Measurements from ENCODE around the gene NLRC5. TPM values are rescaled to one million over a fixed set of nuclear protein-coding genes. Genes with fewer than 3 reads are reported as not detected.
"Not testable (repeated sequence)": the region's sequence is repeated elsewhere in the genome, so short reads cannot be mapped to it uniquely, and the experiment has no call there.

Gene NLRC5
- total RNA-seq, 5 donors from 2014 or later (not counting 1 experiment from before 2014, with no cell fraction given): 390 to 711 (median 496) TPM

DNA sequence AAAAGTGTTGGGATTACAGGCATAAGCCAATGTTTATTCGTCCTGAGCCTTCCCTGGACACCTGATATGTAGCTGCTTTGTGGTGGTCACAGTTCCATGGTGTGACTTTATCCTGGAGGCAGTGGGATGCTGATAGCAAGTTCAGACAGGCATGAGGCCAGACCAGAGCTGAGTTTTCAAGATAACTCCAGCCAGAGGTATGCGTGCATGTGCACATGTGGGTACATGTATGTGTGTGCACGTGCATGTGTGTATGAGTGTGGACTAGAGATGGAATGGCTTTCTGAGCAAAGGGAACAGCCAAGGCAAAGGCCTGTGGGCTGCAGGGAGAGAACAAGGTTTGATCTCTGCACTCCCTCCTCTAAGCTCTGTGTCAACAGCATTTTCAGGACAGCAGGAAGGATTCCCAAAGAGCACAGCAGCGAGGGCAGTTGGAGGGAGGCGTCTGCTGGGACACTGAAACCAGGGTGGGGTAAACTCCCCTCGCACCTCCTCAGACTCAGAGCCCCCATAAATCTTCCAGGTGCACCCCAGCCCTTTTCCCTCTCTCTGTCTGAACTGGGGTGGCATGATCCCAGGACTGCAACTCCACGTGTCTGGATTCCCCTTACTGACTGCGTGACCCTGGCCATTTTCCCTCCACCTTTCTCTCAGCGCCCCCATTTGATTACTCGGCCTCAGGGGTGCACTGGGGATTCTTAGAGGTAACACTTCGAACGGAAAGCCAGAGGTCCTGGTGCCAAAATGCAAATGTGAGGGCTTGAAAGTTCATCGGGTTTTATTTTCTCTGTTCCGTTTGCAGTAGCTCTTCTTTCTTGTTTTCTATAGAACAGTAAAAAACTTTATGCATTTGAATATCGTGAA is 15.3 kb downstream of the NLRC5 start:
- H3K36me3 Mint-ChIP-seq: peaks cover 30% of the 10 kb centered on the region
- ATAC-seq (replicated peaks in 1 of 4): no peak
- POLR2A ChIA-PET: interaction anchor here in 1 of 2 donors (0.7 kb wide), 1 partner anchor 124 kb away, joined by 3 read pairs; no protein-coding TSS in a partner anchor
- CTCF ChIA-PET: interaction anchor here (0.6 to 0.7 kb wide), 4 partner anchors 22 to 130 kb away, joined by 3 to 5 read pairs (median 3); no protein-coding TSS in a partner anchor
- peak overlapping the region; percentile 87 to 93 for H3K27ac Mint-ChIP-seq
- H3K4me1 Mint-ChIP-seq: peaks cover 83 to 87% (median 84%) of the 10 kb centered on the region in 3 donors
- H3K4me3 Mint-ChIP-seq: peak overlapping the region; percentile 32 to 51 (median 47)
- no peak for DNase-seq
- Histone ChIP-seq H3K4me1 (ENCODE audit: control insufficient read depth in 1 of 2, extremely low read depth in 1 of 2, insufficient read depth in 2 of 2, low read length in 2 of 2) (peaks cover 8 to 79% of the 10 kb centered on the region in 2 experiments), H3K9me3 (no peaks in the 10 kb centered on the region), H3K36me3 (ENCODE audit: control insufficient read depth in 2 of 2, extremely low read depth in 1 of 2, insufficient read depth in 1 of 2, low read length in 1 of 2) (peaks cover 8 to 44% of the 10 kb centered on the region in 2 donors), H3K27me3 (replicated peaks in 1 of 2; ENCODE audit: control insufficient read depth in 2 of 2, extremely low read depth in 1 of 2, insufficient read depth in 2 of 2, low read length in 1 of 2) (no peaks in the 10 kb centered on the region), H3K27ac (ENCODE audit: low read length) (peak overlapping the region; percentile 64), H3K4me3 (ENCODE audit: control insufficient read depth in 1 of 2, extremely low read depth in 1 of 2, low read length in 1 of 2) (peak overlapping the region in 1 of 2 donors; percentile 3)
- 83% methylated on average over 3 of the region's 15 CpGs for WGBS (ENCODE audit: insufficient coverage)
- H3K27me3 Mint-ChIP-seq: no peaks in the 10 kb centered on the region
- no peaks in the 10 kb centered on the region for H3K9me3 Mint-ChIP-seq

DNA sequence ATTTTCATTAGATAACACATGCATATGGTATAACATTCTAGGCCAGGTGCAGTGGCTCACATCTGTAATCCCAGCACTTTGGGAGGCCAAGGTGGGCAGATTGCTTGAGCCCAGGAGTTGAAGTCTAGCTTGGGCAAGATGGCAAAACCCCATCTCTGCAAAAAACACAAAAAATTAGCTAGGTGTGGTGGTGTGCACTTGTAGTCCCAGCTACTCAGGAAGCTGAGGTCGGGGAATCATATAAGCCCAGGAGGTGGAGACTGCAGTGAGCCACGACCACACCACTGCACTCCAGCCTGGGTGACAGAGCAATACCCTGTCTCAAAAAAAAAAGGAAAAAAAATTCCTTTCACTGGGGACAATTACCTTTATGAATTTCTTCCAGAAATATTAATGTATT is 16.2 kb downstream of the NLRC5 start:
- no CpG with 5 or more reads among the region's 2 CpGs for WGBS (ENCODE audit: insufficient coverage)
- H3K27me3 Mint-ChIP-seq; H3K4me3 ChIP-seq (ENCODE audit: control insufficient read depth in 1 of 2, extremely low read depth in 1 of 2, low read length in 1 of 2); H3K9me3 ChIP-seq; POLR2A ChIA-PET; H3K27me3 ChIP-seq (replicated peaks in 1 of 2; ENCODE audit: control insufficient read depth in 2 of 2, extremely low read depth in 1 of 2, insufficient read depth in 2 of 2, low read length in 1 of 2); DNase-seq; H3K9me3 Mint-ChIP-seq: not testable (repeated sequence)
- Histone ChIP-seq H3K27ac (ENCODE audit: low read length) (peak overlapping the region; percentile 26), H3K4me1 (ENCODE audit: control insufficient read depth in 1 of 2, extremely low read depth in 1 of 2, insufficient read depth in 2 of 2, low read length in 2 of 2) (peaks cover 9 to 79% of the 10 kb centered on the region in 2 experiments), H3K36me3 (ENCODE audit: control insufficient read depth in 2 of 2, extremely low read depth in 1 of 2, insufficient read depth in 1 of 2, low read length in 1 of 2) (peaks cover 8 to 41% of the 10 kb centered on the region in 2 donors)
- CTCF ChIA-PET: interaction anchor here (0.6 to 0.7 kb wide), 3 partner anchors 21 to 647 kb away, joined by 3 read pairs; no protein-coding TSS in a partner anchor
- Mint-ChIP-seq H3K36me3 (peaks cover 36% of the 10 kb centered on the region), H3K27ac (peak overlapping the region; percentile 80 to 87), H3K4me3 (peak overlapping the region in 2 of 3 donors; percentile 13 to 51), H3K4me1 (peaks cover 83 to 85% (median 83%) of the 10 kb centered on the region in 3 donors)
- peak in 1 of 4 experiments; percentile 36 for ATAC-seq (replicated peaks in 1 of 4)

GRCh38 chr16:57007050-57007449 is 17.7 kb downstream of the NLRC5 start:
- peak overlapping the region; percentile 88 to 91 for H3K27ac Mint-ChIP-seq
- Histone ChIP-seq H3K9me3 (no peaks in the 10 kb centered on the region), H3K36me3 (ENCODE audit: control insufficient read depth in 2 of 2, extremely low read depth in 1 of 2, insufficient read depth in 1 of 2, low read length in 1 of 2) (peaks cover 8 to 31% of the 10 kb centered on the region in 2 donors), H3K4me3 (ENCODE audit: control insufficient read depth in 1 of 2, extremely low read depth in 1 of 2, low read length in 1 of 2) (no peak overlapping the region), H3K27ac (ENCODE audit: low read length) (peak overlapping the region; percentile 27), H3K27me3 (replicated peaks in 1 of 2; ENCODE audit: control insufficient read depth in 2 of 2, extremely low read depth in 1 of 2, insufficient read depth in 2 of 2, low read length in 1 of 2) (no peaks in the 10 kb centered on the region), H3K4me1 (ENCODE audit: control insufficient read depth in 1 of 2, extremely low read depth in 1 of 2, insufficient read depth in 2 of 2, low read length in 2 of 2) (peaks cover 9 to 79% of the 10 kb centered on the region in 2 experiments)
- H3K4me1 Mint-ChIP-seq: peaks cover 82 to 87% (median 83%) of the 10 kb centered on the region in 3 donors
- WGBS (ENCODE audit: insufficient coverage): no CpG with 5 or more reads among the region's 5 CpGs
- peaks cover 32% of the 10 kb centered on the region for H3K36me3 Mint-ChIP-seq
- H3K4me3 Mint-ChIP-seq: peak overlapping the region; percentile 24 to 66 (median 31)
- DNase-seq (no peak), ATAC-seq (replicated peaks in 1 of 4) (no peak)
- H3K27me3 Mint-ChIP-seq: no peaks in the 10 kb centered on the region
- H3K9me3 Mint-ChIP-seq: no peaks in the 10 kb centered on the region
- ChIA-PET CTCF (interaction anchor here (0.6 to 0.9 kb wide), 3 partner anchors 11 to 83 kb away, joined by 3 read pairs; no protein-coding TSS in a partner anchor), POLR2A (interaction anchor here (0.5 to 1.5 kb wide), 3 partner anchors 13 to 76 kb away, joined by 3 to 9 read pairs (median 6); no protein-coding TSS in a partner anchor)

DNA sequence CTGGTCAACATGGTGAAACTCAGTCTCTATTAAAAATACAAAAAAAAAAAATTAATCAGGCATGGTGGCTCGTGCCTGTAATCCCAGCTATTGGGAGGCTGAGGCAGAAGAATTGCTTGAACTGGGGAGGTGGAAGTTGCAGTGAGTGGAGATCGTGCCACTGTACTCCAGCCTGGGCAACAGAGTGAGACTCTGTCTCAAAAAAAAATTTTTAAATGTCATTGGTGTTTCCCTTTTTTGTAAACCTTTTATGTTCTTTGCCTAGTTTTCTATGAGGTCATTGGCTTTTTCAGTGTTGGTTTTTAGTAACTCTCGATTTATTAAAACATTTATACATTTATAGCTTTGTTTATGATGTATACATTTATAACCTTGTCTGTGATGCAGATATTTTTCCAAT is 18.2 kb downstream of the NLRC5 start:
- no peak for ATAC-seq (replicated peaks in 1 of 4)
- peak overlapping the region; percentile 63 to 81 for H3K27ac Mint-ChIP-seq

GRCh38 chr16:57008440-57008839 is 19.1 kb downstream of the NLRC5 start:
- CTCF ChIA-PET: no interaction called here
- Mint-ChIP-seq H3K36me3 (peaks cover 31% of the 10 kb centered on the region), H3K9me3 (no peaks in the 10 kb centered on the region), H3K27me3 (no peaks in the 10 kb centered on the region), H3K27ac (peak overlapping the region; percentile 87 to 96), H3K4me3 (peak overlapping the region in 1 of 3 donors; percentile 60), H3K4me1 (peaks cover 83 to 88% (median 84%) of the 10 kb centered on the region in 3 donors)
- Histone ChIP-seq H3K27me3 (replicated peaks in 1 of 2; ENCODE audit: control insufficient read depth in 2 of 2, extremely low read depth in 1 of 2, insufficient read depth in 2 of 2, low read length in 1 of 2) (no peaks in the 10 kb centered on the region), H3K4me1 (ENCODE audit: control insufficient read depth in 1 of 2, extremely low read depth in 1 of 2, insufficient read depth in 2 of 2, low read length in 2 of 2) (peaks cover 17 to 76% of the 10 kb centered on the region in 2 experiments), H3K36me3 (ENCODE audit: control insufficient read depth in 2 of 2, extremely low read depth in 1 of 2, insufficient read depth in 1 of 2, low read length in 1 of 2) (peaks cover 8 to 29% of the 10 kb centered on the region in 2 donors), H3K27ac (ENCODE audit: low read length) (peak overlapping the region; percentile 34), H3K9me3 (no peaks in the 10 kb centered on the region), H3K4me3 (ENCODE audit: control insufficient read depth in 1 of 2, extremely low read depth in 1 of 2, low read length in 1 of 2) (no peak overlapping the region)
- WGBS (ENCODE audit: insufficient coverage): no CpG with 5 or more reads among the region's 1 CpG
- DNase-seq (no peak), ATAC-seq (replicated peaks in 1 of 4) (no peak)
- POLR2A ChIA-PET: interaction anchor here in 1 of 2 donors (0.5 kb wide), 1 partner anchor 10 kb away, joined by 4 read pairs; no protein-coding TSS in a partner anchor

More for the DNA sequence above, 18.2 kb downstream of the NLRC5 start:
- Histone ChIP-seq H3K36me3 (ENCODE audit: control insufficient read depth in 2 of 2, extremely low read depth in 1 of 2, insufficient read depth in 1 of 2, low read length in 1 of 2) (peaks cover 8 to 35% of the 10 kb centered on the region in 2 donors), H3K27me3 (replicated peaks in 1 of 2; ENCODE audit: control insufficient read depth in 2 of 2, extremely low read depth in 1 of 2, insufficient read depth in 2 of 2, low read length in 1 of 2) (no peaks in the 10 kb centered on the region), H3K9me3 (no peaks in the 10 kb centered on the region), H3K4me3 (ENCODE audit: control insufficient read depth in 1 of 2, extremely low read depth in 1 of 2, low read length in 1 of 2) (no peak overlapping the region), H3K4me1 (ENCODE audit: control insufficient read depth in 1 of 2, extremely low read depth in 1 of 2, insufficient read depth in 2 of 2, low read length in 2 of 2) (peaks cover 9 to 81% of the 10 kb centered on the region in 2 experiments), H3K27ac (ENCODE audit: low read length) (peak overlapping the region; percentile 32)
- H3K27me3 Mint-ChIP-seq: no peaks in the 10 kb centered on the region
- H3K9me3 Mint-ChIP-seq: no peaks in the 10 kb centered on the region
- ChIA-PET CTCF (interaction anchor here (0.6 to 0.9 kb wide), 3 partner anchors 11 to 82 kb away, joined by 3 read pairs; no protein-coding TSS in a partner anchor), POLR2A (interaction anchor here (0.5 to 1.5 kb wide), 2 partner anchors 19 to 77 kb away, joined by 6 to 9 read pairs; no protein-coding TSS in a partner anchor)
- H3K4me1 Mint-ChIP-seq: peaks cover 83 to 88% (median 84%) of the 10 kb centered on the region in 3 donors
- H3K4me3 Mint-ChIP-seq: no peak overlapping the region
- 50% methylated on average over 1 of the region's 3 CpGs for WGBS (ENCODE audit: insufficient coverage)
- DNase-seq: peak in 1 of 35 experiments; percentile 10
- H3K36me3 Mint-ChIP-seq: peaks cover 32% of the 10 kb centered on the region

Measured in T-cell (primary cell).